DOHH2 (cell line): ENCODE results near the gene NHLRC2.
"Not testable (repeated sequence)": the region's sequence is repeated elsewhere in the genome, so short reads cannot be mapped to it uniquely, and the experiment has no call there.

Experiments
- H3F3A ChIP-seq: fragments of 200-600 bp; sonication (generic), shearing (Covaris generic); 2 replicates; pipeline ENCODE4 v1.6.0; 2016; ENCODE audit warnings: antibody characterized with exemption, mild to moderate bottlenecking; ENCODE audit not compliant: control insufficient read depth, insufficient read depth
- H3K27ac ChIP-seq: fragments of 200-600 bp; sonication (generic); 2 replicates; pipeline ENCODE4 v1.5.1; 2014; ENCODE audit warnings: low read depth, mild to moderate bottlenecking, low read length, moderate library complexity
- H3K27me3 ChIP-seq: fragments of 200-600 bp; sonication (generic); 2 replicates; pipeline ENCODE4 v1.6.1; 2014; ENCODE audit warnings: mild to moderate bottlenecking, low read length, mixed read lengths; ENCODE audit not compliant: control insufficient read depth
- H3K36me3 ChIP-seq: fragments of 200-600 bp; sonication (generic); 2 replicates; pipeline ENCODE4 v1.6.1; 2014; ENCODE audit warnings: mild to moderate bottlenecking, low read length, moderate library complexity, mixed read lengths; ENCODE audit not compliant: control insufficient read depth
- H3K4me1 ChIP-seq: fragments of 200-600 bp; sonication (generic); 2 replicates; pipeline ENCODE4 v1.6.1; 2014; ENCODE audit warnings: mild to moderate bottlenecking, low read length, mixed read lengths; ENCODE audit not compliant: control insufficient read depth
- H3K4me2 ChIP-seq: fragments of 200-600 bp; sonication (generic); 2 replicates; pipeline ENCODE4 v1.6.0; 2014; ENCODE audit warnings: mild to moderate bottlenecking, low read length, moderate library complexity
- H3K4me3 ChIP-seq: fragments of 200-600 bp; sonication (generic); 2 replicates; pipeline ENCODE4 v1.5.1; 2014; ENCODE audit warnings: mild to moderate bottlenecking, low read length, mixed read lengths
- H3K79me2 ChIP-seq: fragments of 200-600 bp; sonication (generic); 2 replicates; pipeline ENCODE4 v1.6.1; 2014; ENCODE audit warnings: mild to moderate bottlenecking, low read length, mixed read lengths; ENCODE audit not compliant: control insufficient read depth
- H3K9me2 ChIP-seq: fragments of 200-600 bp; sonication (generic); replicated peaks from 2 replicates; pipeline ENCODE4 v1.6.1; 2014; ENCODE audit warnings: mild to moderate bottlenecking, low read length, mixed read lengths; ENCODE audit not compliant: control insufficient read depth
- H3K9me3 ChIP-seq: fragments of 200-600 bp; sonication (generic); 2 replicates; pipeline ENCODE4 v1.6.1; 2014; ENCODE audit warnings: antibody characterized with exemption, low read length, mixed read lengths; ENCODE audit not compliant: control insufficient read depth, insufficient read depth
- H4K20me1 ChIP-seq: fragments of 200-600 bp; sonication (generic); 2 replicates; pipeline ENCODE4 v1.6.0; 2014; ENCODE audit warnings: low read depth, mild to moderate bottlenecking, antibody characterized with exemption, low read length, moderate library complexity; ENCODE audit not compliant: control insufficient read depth, insufficient read depth
- EZH2phosphoT487 ChIP-seq: fragments of 200-600 bp; sonication (generic); IDR thresholded peaks from 2 replicates; pipeline ENCODE4 v1.6.1; 2017; ENCODE audit warnings: borderline replicate concordance, mild to moderate bottlenecking, antibody characterized with exemption, low read length, moderate library complexity, mixed read lengths
- TF ChIP-seq, protein P1 (sequence below): fragments of 200-600 bp; sonication (generic); IDR thresholded peaks from one replicate; pipeline ENCODE4 v1.5.1; 2014; ENCODE audit warnings: antibody characterized with exemption, mild to moderate bottlenecking, low read depth, low read length; ENCODE audit not compliant: poor library complexity, severe bottlenecking

NHLRC2 gene

DNA sequence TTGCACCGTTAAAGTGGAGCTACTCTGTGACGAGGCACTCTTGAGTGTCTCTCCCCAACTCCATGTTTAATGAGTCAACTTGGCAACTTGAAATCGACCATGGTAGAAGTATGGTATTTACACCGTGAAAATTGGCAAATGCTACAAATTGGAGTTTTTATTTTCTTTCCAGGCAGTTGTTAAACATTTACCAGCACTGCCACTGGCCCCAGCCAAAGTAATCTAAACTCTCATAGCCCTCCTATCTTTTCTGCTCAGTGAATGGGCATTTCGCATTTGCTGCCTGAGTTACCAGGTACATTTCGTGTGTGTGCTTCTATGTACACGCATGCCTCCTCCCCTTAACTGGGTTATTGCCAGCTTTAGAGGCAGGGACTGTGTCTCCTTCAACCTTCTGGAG, 83.3 kb downstream of the NHLRC2 start:
- no peaks in the 10 kb centered on the region for H3K9me3 ChIP-seq
- H3K27ac ChIP-seq: no peak overlapping the region
- no peaks in the 10 kb centered on the region for H3K36me3 ChIP-seq
- H3K4me3 ChIP-seq: no peak overlapping the region
- H3K79me2 ChIP-seq: no peaks in the 10 kb centered on the region
- no peaks in the 10 kb centered on the region for H3K9me2 ChIP-seq
- no peaks in the 10 kb centered on the region for H4K20me1 ChIP-seq
- H3F3A ChIP-seq: no peaks in the 10 kb centered on the region
- no peaks in the 10 kb centered on the region for H3K27me3 ChIP-seq
- H3K4me2 ChIP-seq: no peak overlapping the region
- TF ChIP-seq, protein P1, sequence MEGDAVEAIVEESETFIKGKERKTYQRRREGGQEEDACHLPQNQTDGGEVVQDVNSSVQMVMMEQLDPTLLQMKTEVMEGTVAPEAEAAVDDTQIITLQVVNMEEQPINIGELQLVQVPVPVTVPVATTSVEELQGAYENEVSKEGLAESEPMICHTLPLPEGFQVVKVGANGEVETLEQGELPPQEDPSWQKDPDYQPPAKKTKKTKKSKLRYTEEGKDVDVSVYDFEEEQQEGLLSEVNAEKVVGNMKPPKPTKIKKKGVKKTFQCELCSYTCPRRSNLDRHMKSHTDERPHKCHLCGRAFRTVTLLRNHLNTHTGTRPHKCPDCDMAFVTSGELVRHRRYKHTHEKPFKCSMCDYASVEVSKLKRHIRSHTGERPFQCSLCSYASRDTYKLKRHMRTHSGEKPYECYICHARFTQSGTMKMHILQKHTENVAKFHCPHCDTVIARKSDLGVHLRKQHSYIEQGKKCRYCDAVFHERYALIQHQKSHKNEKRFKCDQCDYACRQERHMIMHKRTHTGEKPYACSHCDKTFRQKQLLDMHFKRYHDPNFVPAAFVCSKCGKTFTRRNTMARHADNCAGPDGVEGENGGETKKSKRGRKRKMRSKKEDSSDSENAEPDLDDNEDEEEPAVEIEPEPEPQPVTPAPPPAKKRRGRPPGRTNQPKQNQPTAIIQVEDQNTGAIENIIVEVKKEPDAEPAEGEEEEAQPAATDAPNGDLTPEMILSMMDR: no peak
- no peak for TF ChIP-seq EZH2phosphoT487
- H3K4me1 ChIP-seq: no peaks in the 10 kb centered on the region

DNA sequence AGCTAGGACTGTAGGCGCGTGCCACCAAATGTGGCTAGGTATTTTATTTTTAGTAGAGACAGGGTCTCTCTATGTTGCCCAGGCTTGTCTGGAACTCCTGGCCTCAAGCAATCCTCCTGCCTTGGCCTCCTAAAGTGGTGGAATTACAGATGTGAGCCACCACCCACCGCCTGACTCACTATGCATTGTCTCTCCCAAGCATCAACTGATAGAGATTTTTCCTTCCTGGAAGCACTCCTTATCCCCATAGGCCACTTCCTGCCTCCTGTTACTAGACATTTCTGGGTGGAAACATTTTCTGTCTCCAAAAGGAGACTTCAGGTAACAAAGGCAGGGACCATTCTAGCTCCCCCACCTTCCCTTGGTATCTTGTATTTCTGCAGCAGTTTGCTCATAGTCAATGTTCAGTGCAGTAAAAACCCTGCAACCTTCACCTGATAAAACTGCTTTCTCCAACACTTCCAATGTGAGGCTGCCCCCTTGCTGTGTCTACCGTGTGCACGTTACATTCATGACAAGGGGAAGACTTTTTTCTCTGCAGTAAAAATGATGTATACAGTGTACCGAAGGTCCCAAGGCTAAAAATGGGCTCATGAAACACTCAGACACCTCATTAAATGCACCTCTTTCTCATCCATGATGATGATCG, 84.9 kb downstream of the NHLRC2 start:
- Histone ChIP-seq H3K4me2 (no peak overlapping the region), H3K9me3 (no peaks in the 10 kb centered on the region), H3K4me3 (no peak overlapping the region), H3K4me1 (no peaks in the 10 kb centered on the region), H3K36me3 (no peaks in the 10 kb centered on the region), H3K79me2 (no peaks in the 10 kb centered on the region), H3K27ac (no peak overlapping the region), H4K20me1 (no peaks in the 10 kb centered on the region), H3F3A (no peaks in the 10 kb centered on the region), H3K27me3 (no peaks in the 10 kb centered on the region), H3K9me2 (no peaks in the 10 kb centered on the region)
- TF ChIP-seq EZH2phosphoT487: no peak
- TF ChIP-seq, protein P1: no peak

DNA sequence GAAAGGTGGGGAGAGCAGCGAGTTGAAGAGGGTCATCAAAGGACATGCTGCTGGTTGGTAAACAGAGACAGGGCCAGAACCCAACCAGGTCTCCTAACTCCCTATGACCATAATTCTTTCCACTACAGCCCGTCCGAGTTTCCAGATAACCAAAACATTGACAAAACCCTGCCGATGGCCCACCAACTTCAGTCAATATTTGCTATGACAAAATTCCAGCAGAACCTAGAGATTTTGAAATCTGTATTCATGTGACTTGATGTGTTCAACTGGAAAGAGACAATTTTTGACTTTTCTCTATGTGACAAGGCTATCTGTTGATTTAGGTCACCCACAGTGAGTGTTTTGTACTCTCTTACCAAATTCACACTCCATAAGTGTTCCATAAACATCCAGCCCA, 86.7 kb downstream of the NHLRC2 start:
- Histone ChIP-seq H3K9me2 (no peaks in the 10 kb centered on the region), H4K20me1 (no peaks in the 10 kb centered on the region), H3K4me2 (no peak overlapping the region), H3K27me3 (no peaks in the 10 kb centered on the region), H3K4me3 (no peak overlapping the region), H3K9me3 (no peaks in the 10 kb centered on the region), H3K36me3 (no peaks in the 10 kb centered on the region), H3F3A (no peaks in the 10 kb centered on the region), H3K27ac (no peak overlapping the region), H3K79me2 (no peaks in the 10 kb centered on the region), H3K4me1 (no peaks in the 10 kb centered on the region)
- no peak for TF ChIP-seq EZH2phosphoT487
- TF ChIP-seq, protein P1: no peak

DNA sequence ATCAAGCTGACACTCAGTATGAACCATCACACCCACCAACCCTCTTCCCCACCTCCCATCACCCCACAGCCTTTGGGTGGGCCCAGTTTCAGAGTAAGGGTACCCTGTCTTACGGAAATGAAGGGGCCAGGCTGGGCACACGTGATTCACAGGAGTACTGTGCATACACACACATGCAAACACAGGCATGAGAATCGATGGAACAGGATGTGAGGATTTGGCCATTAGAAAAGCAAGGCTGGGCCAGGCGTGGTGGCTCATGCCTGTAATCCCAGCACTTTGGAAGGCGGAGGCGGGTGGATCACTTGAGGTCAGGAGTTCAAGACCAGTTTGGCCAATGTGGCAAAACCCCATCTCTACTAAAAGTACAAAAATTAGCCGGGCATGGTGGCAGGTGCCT, 88.7 kb downstream of the NHLRC2 start:
- H3K9me2 ChIP-seq, H4K20me1 ChIP-seq, H3K4me1 ChIP-seq, H3K4me2 ChIP-seq, H3K36me3 ChIP-seq, H3K4me3 ChIP-seq, H3K79me2 ChIP-seq, H3K9me3 ChIP-seq, H3K27me3 ChIP-seq, H3K27ac ChIP-seq, H3F3A ChIP-seq: not testable (repeated sequence)
